Stimulated activated CD4-positive, alpha-beta T cell treated with anti-CD3 and anti-CD28 coated beads, Interleukin-2, amount 100 ng/mL, for 4 hours (primary cell): Measurements from ENCODE around the gene PLTP.
"Not testable (repeated sequence)": the region's sequence is repeated elsewhere in the genome, so short reads cannot be mapped to it uniquely, and the experiment has no call there.

Experiments
- DNase-seq: peaks from one replicate; pipeline ENCODE4 v3.0.0-alpha.2; 2020; ENCODE audit warnings: low read depth

Gene PLTP

DNA sequence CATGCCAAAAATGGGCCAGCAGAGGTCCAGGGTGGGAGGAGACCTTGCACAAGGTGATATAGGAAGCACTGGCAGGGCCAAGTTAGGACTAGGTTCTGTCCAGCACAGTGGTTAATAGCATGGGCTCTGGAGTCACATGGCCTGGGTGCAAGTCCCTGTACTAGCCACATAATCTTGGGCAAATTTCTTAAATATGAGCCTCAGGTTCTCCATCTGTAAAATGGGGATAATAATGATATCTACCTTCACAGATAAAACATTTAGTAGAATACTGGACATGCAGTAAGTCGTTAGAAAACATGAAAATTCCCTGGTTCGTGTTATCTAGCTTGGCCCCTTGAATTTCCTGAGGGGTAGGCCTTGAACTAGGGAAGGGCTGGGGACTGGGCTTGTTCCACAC, 14.7 kb downstream of the PLTP start:
- DNase-seq, result no peak

- no peak for DNase-seq
These were observed 15.3 kb downstream of the PLTP start for GRCh38 chr20:45896641-45897161.

DNA sequence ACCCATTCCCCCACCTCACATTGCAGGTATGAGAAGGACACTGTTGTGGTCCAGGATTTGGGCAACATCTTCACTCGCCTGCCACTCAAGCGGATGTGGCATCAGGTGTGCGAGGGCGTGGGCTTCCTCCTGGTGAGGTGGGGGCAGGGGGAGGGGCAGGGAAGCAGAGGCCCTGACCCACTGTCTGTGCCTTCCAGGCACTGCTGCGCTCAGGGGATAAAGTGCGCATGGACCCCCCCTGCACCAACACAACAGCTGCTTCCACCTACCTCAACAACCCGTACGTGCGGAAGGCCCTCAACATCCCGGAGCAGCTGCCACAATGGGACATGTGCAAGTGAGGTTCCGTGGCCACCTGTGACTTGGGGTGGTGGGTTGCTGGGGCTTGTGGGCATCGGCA, 17.2 kb downstream of the PLTP start:
- no peak for DNase-seq

DNA sequence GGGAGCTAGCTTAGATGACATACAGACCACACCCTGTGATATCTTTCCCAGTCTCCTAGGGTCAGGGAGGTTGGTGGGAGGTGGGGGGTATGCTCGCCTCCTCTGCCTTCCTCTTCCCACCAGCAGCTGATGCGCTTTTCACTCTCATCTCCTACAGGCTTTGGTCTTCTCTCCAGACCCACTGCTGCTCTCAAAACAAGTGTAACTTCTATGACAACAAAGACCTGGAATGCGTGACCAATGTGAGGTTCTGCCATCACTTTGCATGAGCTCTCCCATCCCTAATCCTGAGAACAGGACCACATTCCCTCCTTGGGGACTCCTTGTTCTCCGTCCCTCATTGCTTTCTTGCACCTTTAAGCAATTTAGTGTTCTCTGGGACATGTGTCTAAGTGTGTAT, 18.1 kb downstream of the PLTP start:
- DNase-seq, result no peak

GRCh38 chr20:45892828-45893500, 19.0 kb downstream of the PLTP start:
- no peak for DNase-seq

- DNase-seq, result no peak
These were observed 19.7 kb downstream of the PLTP start for GRCh38 chr20:45892049-45892825.

DNA sequence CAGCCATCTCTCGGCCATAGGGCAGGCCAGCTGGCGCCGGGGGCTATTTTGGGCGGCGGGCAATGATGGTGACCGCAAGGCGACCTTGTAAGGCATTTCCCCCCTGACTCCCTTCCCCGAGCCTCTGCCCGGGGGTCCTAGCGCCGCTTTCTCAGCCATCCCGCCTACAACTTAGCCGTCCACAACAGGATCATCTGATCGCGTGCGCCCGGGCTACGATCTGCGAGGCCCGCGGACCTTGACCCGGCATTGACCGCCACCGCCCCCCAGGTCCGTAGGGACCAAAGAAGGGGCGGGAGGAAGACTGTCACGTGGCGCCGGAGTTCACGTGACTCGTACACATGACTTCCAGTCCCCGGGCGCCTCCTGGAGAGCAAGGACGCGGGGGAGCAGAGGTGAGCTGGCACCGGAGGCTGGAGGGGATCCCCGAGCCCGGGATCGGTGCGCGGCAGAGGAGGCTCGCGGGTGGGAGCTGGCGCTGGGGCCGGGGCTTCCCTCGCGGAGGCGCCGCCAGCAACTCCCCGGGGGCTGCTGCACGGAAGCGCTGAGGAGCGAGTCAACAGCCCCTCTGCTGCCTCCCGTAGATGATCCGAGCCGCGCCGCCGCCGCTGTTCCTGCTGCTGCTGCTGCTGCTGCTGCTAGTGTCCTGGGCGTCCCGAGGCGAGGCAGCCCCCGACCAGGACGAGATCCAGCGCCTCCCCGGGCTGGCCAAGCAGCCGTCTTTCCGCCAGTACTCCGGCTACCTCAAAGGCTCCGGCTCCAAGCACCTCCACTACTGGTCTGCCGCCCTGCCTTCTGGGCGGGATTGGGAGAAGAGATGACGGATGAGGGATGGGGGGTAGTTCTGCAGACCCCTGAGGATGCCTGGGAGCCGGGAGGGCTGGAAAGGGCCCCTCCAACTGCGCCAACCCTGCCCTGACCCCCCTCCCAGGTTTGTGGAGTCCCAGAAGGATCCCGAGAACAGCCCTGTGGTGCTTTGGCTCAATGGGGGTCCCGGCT, 20.7 kb downstream of the PLTP start, which contains the start of the genes CTSA and NEURL2:
Gene CTSA, plus strand, starts transcription at position 351 of the 999 bp plus-strand sequence. Its CDS starts 234 bp downstream, at position 585.
Gene NEURL2, minus strand, starts transcription at position 224 of the 999 bp plus-strand sequence. Its CDS starts 217 bp downstream, at position 7.
- DNase-seq, result peak; percentile 83

GRCh38 chr20:45890077-45890984, 21.6 kb downstream of the PLTP start:
- DNase-seq, result peak; percentile 27

GRCh38 chr20:45888681-45889080, 23.3 kb downstream of the PLTP start:
- DNase-seq, result no peak

- DNase-seq, result no peak
These were observed 24.6 kb downstream of the PLTP start, which contains the start of gene SPATA25 for GRCh38 chr20:45887346-45887715. TSS of gene SPATA25 (minus strand) at chr20:45887622. CDS start at chr20:45887590, 32 bp downstream.

DNA sequence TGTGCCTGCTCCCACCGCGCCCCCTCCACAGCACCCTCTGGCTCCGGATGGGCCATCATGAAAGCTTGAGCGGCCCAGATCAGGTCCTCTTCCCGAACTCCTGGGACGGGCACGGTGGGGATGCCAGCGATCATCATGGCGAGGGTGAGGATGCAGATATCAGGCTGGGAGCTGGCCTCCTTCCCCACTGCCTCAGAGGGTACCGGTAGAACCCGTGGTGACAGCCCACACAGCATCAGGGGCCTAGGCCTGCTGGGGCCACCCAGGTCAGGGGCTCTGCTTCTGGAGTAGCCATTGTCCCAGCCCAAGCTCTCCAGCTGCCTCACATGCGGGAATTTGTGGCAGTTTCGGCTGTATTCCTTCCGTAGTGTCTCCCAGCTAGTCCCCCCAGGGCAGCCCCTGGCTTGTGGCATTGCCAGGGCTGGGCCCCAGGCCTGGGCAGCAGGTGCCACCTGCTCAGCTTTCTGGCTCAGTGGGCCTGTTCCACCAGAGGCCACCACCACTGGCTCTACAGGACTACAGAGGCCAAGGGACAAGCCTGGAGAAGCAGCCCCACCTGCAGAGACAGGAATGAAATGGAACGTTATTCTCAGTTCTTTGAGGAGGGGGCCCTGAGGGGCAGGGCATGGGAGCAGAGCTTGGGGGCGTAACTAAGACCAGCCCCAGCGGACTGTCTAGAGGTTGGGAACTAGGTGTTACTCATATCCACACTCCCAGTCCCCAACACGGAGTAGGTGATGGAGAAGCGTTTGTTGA, 25.2 kb downstream of the PLTP start:
- no peak for DNase-seq

DNA sequence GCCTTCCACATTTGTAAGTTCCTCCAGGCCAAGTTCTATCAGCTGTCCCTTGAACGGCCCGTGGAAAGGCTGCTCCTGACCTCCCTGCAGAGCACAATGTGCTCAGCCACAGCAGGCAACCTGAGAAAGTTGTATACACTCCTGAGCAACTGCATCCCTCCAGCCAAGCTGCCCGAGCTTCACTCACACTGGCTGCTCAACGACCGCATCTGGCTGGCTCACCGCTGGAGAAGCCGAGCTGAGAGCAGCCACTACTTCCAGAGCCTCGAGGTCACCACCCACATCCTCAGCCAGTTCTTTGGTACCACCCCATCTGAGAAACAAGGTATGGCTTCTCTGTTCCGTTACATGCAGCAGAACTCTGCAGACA, 28.9 kb downstream of the PLTP start:
- DNase-seq, result no peak

GRCh38 chr20:45882469-45883099, 29.4 kb downstream of the PLTP start:
- no peak for DNase-seq

DNA sequence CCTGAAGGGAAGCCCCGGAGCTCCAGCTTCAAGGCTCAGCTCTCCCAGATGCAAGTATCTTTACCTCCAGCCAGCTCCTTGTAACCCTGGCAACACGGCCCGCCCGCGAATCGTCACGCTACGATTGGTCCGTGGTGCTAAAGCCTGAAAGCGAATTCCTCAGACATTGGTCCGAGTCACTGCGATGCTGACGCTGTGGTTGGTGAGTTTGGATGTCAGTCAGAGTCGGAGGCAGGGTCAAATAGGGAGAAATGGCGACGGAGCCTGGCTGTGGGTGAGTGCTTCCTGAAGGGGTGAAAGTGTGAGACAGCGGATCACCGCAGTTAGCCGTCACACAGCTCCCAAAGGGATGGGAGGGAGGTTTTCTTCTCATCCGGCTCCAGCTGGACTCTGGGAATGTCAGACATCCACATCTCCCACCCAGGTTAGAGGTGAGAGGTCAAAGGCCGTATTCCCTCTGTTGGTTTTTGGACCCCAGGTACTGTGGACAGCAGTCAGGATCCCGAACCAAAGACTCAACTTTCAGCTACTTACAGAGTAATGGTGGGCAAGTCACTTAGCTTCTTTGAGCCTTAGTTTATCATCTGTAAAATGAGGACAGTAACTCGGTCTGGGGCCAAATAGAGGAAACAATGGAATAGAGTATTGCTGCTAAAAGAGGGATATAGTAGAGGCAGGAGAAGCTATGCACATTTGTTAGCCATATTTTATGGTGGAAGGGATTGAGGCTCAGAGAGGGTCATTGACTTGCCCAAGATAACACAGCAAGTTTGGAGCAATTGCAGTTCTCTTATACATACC, 30.8 kb downstream of the PLTP start, which contains the start of gene ZSWIM1:
Gene ZSWIM1, plus strand, starts transcription at position 240 of the 801 bp plus-strand sequence. CDS start 1,366 bp downstream, outside the sequence.
- peak; percentile 97 for DNase-seq

GRCh38 chr20:45878076-45878761, 33.7 kb downstream of the PLTP start:
- DNase-seq, result no peak

- DNase-seq, result no peak
These were observed 37.4 kb downstream of the PLTP start for GRCh38 chr20:45874576-45874975.

GRCh38 chr20:45874104-45874481, 37.9 kb downstream of the PLTP start:
- not testable (repeated sequence) for DNase-seq
